HL-60 (cell line): ENCODE data around the gene RAD51C.

Experiments used
- GABPA ChIP-seq: IDR thresholded peaks from 2 replicates; pipeline ENCODE4 v1.6.1; 2012; ENCODE audit warnings: low read depth
- POLR2AphosphoS5 ChIP-seq: IDR thresholded peaks from 2 replicates; pipeline ENCODE4 v1.6.1; 2012; ENCODE audit warnings: low read depth
- SPI1 ChIP-seq: IDR thresholded peaks from 2 replicates; pipeline ENCODE4 v1.6.1; 2012; ENCODE audit warnings: low read depth, mild to moderate bottlenecking, borderline replicate concordance
- TF ChIP-seq, protein P1 (sequence below): IDR thresholded peaks from one replicate; pipeline ENCODE4 v1.5.1; 2011; ENCODE audit warnings: low read length, control low read depth, inconsistent platforms; ENCODE audit not compliant: insufficient read depth
- TF ChIP-seq, protein P2 (sequence below): IDR thresholded peaks from 2 replicates; pipeline ENCODE4 v1.6.1; 2012; ENCODE audit warnings: low read depth; ENCODE audit not compliant: insufficient replicate concordance

DNA sequence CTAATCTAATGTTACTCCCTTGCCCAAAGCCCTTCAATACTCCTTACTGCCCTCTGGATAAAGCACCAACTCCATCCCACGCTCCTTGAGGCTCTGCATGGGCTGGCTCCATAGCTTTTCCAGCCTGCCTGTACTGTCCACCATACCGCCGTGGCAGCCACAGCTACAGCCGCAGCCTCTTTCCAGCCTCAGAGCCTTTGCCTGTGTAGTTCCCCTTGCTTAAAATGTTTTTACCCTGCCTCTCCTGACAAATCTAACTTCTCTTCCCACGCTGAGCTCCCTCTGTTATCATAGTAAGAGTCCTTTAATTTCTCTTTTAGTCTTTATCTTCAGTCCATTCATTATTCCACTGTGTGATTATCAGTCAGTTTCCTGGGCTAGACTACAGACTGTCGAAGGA, 22.5 kb upstream of the RAD51C start:
- TF ChIP-seq, protein P1, sequence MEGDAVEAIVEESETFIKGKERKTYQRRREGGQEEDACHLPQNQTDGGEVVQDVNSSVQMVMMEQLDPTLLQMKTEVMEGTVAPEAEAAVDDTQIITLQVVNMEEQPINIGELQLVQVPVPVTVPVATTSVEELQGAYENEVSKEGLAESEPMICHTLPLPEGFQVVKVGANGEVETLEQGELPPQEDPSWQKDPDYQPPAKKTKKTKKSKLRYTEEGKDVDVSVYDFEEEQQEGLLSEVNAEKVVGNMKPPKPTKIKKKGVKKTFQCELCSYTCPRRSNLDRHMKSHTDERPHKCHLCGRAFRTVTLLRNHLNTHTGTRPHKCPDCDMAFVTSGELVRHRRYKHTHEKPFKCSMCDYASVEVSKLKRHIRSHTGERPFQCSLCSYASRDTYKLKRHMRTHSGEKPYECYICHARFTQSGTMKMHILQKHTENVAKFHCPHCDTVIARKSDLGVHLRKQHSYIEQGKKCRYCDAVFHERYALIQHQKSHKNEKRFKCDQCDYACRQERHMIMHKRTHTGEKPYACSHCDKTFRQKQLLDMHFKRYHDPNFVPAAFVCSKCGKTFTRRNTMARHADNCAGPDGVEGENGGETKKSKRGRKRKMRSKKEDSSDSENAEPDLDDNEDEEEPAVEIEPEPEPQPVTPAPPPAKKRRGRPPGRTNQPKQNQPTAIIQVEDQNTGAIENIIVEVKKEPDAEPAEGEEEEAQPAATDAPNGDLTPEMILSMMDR, result no peak
- no peak for TF ChIP-seq POLR2AphosphoS5
- TF ChIP-seq SPI1, result no peak
- TF ChIP-seq, protein P2, sequence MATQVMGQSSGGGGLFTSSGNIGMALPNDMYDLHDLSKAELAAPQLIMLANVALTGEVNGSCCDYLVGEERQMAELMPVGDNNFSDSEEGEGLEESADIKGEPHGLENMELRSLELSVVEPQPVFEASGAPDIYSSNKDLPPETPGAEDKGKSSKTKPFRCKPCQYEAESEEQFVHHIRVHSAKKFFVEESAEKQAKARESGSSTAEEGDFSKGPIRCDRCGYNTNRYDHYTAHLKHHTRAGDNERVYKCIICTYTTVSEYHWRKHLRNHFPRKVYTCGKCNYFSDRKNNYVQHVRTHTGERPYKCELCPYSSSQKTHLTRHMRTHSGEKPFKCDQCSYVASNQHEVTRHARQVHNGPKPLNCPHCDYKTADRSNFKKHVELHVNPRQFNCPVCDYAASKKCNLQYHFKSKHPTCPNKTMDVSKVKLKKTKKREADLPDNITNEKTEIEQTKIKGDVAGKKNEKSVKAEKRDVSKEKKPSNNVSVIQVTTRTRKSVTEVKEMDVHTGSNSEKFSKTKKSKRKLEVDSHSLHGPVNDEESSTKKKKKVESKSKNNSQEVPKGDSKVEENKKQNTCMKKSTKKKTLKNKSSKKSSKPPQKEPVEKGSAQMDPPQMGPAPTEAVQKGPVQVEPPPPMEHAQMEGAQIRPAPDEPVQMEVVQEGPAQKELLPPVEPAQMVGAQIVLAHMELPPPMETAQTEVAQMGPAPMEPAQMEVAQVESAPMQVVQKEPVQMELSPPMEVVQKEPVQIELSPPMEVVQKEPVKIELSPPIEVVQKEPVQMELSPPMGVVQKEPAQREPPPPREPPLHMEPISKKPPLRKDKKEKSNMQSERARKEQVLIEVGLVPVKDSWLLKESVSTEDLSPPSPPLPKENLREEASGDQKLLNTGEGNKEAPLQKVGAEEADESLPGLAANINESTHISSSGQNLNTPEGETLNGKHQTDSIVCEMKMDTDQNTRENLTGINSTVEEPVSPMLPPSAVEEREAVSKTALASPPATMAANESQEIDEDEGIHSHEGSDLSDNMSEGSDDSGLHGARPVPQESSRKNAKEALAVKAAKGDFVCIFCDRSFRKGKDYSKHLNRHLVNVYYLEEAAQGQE, result no peak
- TF ChIP-seq GABPA, result no peak
